Heart left ventricle (tissue), 13 donors: Measurements from ENCODE around the gene UBE2Q2.

Experiments
- POLR2A ChIP-seq, 2 donors: fragments of 450-650 bp; IDR thresholded peaks; one replicate each; pipeline ENCODE4 v1.6.1; 2017; ENCODE audit warnings: antibody characterized with exemption in 2 of 2, mild to moderate bottlenecking in 2 of 2, moderate library complexity in 2 of 2
- TF ChIP-seq, protein P1 (sequence below), 12 donors: fragments of 200-600 bp; sonication (generic) in 4 of 12; IDR thresholded peaks; one replicate each; pipeline versions ENCODE4 v1.5.0 to v1.8.0; 2018 to 2022; ENCODE audit warnings: antibody characterized with exemption in 12 of 12, mild to moderate bottlenecking in 5 of 12
- donor health status: ischemic (EF 13 %, LVEDD 7.1; RV severe dilation, severe dysfunction).
- donor health status: DM: no; HTN: yes; CAD: no.
- donor health status: DM: no; HTN: no; CAD: no.
- donor health status: ischemic (EF 25% LVEDD 6.9; RV normal size, moderate dysfunction).
- donor health status: ischemic (EF 25% LVEDD 5.7; RV mildly dilated, moderate dysfunction).
- donor health status: ischemic (EF 35%, LVEDD 5.7; RV mildly dilated, moderate dysfunction).
- donor health status: nonischemic (EF 11% LVEDD 7.7; RV severe dilation, severe dysfunction).
- donor health status: DM: yes; HTN: yes; CAD: no.
- donor health status: PGD.
- donor health status: ischemic (EF 29% LVEDD 5.4; RV normal size, mild dysfunction).
- donor health status: nonischemic (EF 23%, LVEDD 6.1; RV moderate dilation, normal function).

DNA sequence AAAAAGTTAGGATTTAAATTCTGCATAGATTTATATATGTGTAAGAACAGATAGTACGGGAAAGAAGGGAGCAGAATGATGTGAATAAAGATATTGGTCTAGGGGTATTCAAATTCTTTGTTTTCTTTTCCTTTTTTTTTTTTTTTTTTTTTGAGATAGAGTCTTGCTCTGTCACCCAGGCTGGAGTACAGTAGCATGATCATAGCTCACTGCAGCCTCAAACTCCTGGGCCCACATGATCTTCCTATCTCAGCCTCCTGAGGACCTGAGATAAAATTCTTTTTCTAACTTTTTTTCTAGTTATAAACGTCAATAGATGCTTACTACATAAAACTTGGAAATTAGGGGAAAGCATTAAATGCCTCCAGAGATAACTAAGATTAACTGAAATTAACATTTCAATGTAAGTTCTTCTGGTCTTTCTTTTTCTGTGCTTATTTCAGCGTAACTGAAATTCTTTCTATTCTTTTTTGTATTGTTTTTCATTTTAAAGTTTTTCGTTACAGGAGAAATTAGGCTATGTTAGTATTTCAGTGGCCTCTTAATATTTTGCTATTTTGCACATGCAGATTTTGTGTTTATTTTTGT is 29.2 kb downstream of the UBE2Q2 start:
- TF ChIP-seq, protein P1, sequence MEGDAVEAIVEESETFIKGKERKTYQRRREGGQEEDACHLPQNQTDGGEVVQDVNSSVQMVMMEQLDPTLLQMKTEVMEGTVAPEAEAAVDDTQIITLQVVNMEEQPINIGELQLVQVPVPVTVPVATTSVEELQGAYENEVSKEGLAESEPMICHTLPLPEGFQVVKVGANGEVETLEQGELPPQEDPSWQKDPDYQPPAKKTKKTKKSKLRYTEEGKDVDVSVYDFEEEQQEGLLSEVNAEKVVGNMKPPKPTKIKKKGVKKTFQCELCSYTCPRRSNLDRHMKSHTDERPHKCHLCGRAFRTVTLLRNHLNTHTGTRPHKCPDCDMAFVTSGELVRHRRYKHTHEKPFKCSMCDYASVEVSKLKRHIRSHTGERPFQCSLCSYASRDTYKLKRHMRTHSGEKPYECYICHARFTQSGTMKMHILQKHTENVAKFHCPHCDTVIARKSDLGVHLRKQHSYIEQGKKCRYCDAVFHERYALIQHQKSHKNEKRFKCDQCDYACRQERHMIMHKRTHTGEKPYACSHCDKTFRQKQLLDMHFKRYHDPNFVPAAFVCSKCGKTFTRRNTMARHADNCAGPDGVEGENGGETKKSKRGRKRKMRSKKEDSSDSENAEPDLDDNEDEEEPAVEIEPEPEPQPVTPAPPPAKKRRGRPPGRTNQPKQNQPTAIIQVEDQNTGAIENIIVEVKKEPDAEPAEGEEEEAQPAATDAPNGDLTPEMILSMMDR (IDR thresholded peaks at IDR 0.05), result no peak
- TF ChIP-seq POLR2A (IDR thresholded peaks at IDR 0.05), result no peak
